Esophagus (tissue), 2 donors: ENCODE results near the gene ZFYVE28. TPM values are rescaled to one million over a fixed set of nuclear protein-coding genes. Genes with fewer than 3 reads are reported as not detected.

ENCODE experiments used
- H3K27ac ChIP-seq, 2 donors: one replicate each; pipeline ENCODE4 v1.5.1; 2013; ENCODE audit warnings: low read depth in 2 of 2, mild to moderate bottlenecking in 2 of 2, inconsistent platforms in 1 of 2, low read length in 1 of 2, moderate library complexity in 1 of 2
- H3K27me3 ChIP-seq, 2 donors: one replicate each; pipeline ENCODE4 v1.6.1; 2013; ENCODE audit warnings: low read length in 2 of 2, control low read depth in 1 of 2, mild to moderate bottlenecking in 1 of 2; ENCODE audit not compliant: insufficient read depth in 2 of 2, control insufficient read depth in 1 of 2
- H3K36me3 ChIP-seq, 2 donors: one replicate each; pipeline ENCODE4 v1.6.1; 2013; ENCODE audit warnings: low read length in 1 of 2; ENCODE audit not compliant: control insufficient read depth in 2 of 2, insufficient read depth in 2 of 2
- H3K4me1 ChIP-seq, 2 donors: one replicate each; pipeline ENCODE4 v1.6.1; 2013; ENCODE audit warnings: low read length in 1 of 2; ENCODE audit not compliant: control insufficient read depth in 2 of 2, insufficient read depth in 2 of 2
- H3K4me3 ChIP-seq, 2 donors: one replicate each; pipeline ENCODE4 v1.5.1; 2013; ENCODE audit warnings: low read length in 2 of 2, mild to moderate bottlenecking in 2 of 2, low read depth in 1 of 2, moderate library complexity in 1 of 2
- H3K9me3 ChIP-seq, 2 donors: one replicate each; pipeline ENCODE4 v1.6.1; 2013; ENCODE audit warnings: mild to moderate bottlenecking in 2 of 2, low read depth in 1 of 2, low read length in 1 of 2, moderate library complexity in 1 of 2; ENCODE audit not compliant: control insufficient read depth in 2 of 2, insufficient read depth in 1 of 2
- WGBS, 2 donors: extraction: QIAGEN DNeasy Blood & Tissue Kit; methylation state at CpG; one replicate each; pipeline ENCODE4 v1.1.7; 2013; 5-methylcytosine and 5-hydroxymethylcytosine counted together
- polyA plus RNA-seq, 2 donors: library from polyadenylated mRNA; stranded (reverse); fragments of 200-250 nt; gene quantifications; one replicate each; pipeline ENCODE4 v1.2.3, GENCODE V29; 2013
- donor health status: healthy with polysubstance abuse.
- donor health status: Bipolar disorder and iron deficiency.

Gene ZFYVE28
- polyA plus RNA-seq, 2 donors, result 5.2 to 5.4 TPM

DNA sequence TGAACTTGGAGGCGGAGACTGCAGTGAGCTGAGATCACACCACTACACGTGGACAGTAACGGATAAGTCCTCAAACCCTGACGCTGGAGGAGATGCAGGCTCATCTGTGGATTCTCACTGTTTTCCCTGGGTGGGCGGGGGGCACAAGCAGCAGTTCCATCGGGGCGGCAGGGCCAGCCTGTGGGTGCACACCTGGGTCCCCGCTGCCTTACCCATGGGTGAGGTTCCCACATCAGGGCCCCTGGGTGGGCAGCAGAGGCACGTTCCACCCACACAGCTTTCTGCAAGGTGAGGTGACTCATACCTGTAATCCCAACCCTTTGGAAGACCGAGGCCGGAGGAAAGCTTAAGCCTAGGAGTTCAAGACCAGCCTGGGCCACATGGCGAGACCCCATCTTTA is 100.0 kb downstream of the ZFYVE28 start:
- 90 to 92% methylated on average over 12 of the region's 12 CpGs for WGBS, 2 donors
- no peaks in the 10 kb centered on the region for H3K9me3 ChIP-seq

DNA sequence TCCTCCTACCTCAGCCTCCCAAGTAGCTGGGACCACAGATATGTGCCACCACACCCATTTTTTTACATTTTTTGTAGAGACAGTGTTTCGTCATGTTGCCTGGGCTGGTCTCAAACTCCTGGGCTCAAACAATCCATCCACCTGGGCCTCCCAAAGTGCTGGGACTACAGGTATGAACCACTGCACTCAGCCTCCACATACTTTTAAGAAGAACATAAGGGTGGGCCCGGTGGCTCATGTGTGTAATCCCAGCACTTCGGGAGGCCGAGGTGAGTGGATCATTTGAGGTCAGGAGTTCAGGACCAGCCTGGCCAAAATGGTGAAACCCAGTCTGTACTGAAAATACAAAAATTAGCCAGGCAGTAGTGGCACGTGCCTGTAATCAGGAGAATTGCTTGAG is 105.1 kb downstream of the ZFYVE28 start:
- Histone ChIP-seq H3K9me3 (no peaks in the 10 kb centered on the region), H3K4me1 (no peaks in the 10 kb centered on the region), H3K27ac (no peak overlapping the region), H3K36me3 (no peaks in the 10 kb centered on the region), H3K27me3 (no peaks in the 10 kb centered on the region), H3K4me3 (no peak overlapping the region)
- WGBS, 2 donors, result 82 to 84% methylated on average over 5 of the region's 5 CpGs

More for the DNA sequence above, 100.0 kb downstream of the ZFYVE28 start:
- Histone ChIP-seq H3K4me3 (no peak overlapping the region), H3K4me1 (no peaks in the 10 kb centered on the region), H3K27ac (no peak overlapping the region), H3K27me3 (no peaks in the 10 kb centered on the region), H3K36me3 (no peaks in the 10 kb centered on the region)

DNA sequence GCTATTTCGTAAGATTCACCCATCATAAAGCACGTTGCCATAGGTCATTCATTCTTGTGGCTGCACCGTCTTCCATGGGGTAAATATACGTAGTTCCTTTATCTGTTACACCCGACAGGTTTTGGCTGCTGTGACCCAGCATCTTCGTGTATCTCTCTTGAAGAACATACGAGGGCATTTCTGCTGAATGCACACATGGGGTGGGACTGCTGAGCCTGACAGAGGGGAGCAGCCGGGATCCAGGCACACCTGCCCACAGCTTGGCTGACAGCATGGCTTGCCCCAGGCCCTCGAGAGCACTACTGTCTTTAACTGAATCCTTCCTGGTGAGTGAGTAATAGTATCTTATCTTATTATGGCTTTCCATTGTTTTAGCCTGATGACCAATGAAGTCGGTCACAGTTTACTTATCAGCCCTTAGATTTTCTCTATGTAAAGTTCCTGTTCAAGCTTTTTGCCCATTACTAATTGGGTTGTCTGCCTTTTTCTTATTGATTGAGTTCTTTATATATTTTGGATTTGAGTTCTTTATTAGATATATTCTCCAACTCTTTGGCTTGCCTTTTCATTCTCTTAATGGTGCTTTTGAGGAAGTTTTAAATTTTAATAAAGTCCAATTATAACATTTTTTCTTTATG is 111.6 kb downstream of the ZFYVE28 start:
- H3K36me3 ChIP-seq, result peaks cover 0 to 5% of the 10 kb centered on the region in 2 donors

DNA sequence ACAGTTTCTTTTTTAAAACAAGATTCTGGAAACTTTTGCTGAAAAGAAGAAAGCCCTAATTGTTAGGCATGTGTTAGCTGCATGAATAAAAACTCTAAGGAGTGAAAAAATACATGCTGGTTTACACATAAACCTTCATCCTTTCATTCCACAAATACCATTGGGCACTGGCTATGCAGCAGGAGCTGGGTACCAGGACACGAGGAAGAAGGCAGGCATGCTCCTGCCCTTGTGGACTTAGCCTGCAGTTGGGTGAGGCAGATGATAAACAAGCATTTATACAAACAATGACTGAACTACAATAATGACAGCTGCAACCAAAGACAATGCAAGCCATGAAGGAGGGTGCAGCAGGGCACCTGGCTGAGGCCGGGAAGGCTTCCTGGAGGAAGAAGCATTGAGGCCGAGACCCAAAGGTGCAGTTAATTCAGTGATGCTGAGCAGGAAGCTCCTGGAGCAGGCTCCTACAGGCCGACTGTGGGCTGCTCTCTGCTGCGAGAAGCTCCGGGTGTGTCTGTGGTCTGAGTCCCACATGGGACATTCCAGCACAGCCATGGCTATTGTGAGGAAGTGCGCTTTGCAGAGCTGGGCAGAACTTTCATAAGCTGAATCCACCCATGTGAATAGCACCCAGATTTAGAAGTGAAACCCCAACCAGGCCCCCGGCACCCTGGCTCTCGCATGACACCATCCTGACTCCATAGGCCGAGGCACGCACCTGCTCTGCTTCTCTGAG is 112.5 kb downstream of the ZFYVE28 start:
- Histone ChIP-seq H3K27me3 (no peaks in the 10 kb centered on the region), H3K4me1 (peaks cover 0 to 2% of the 10 kb centered on the region in 2 donors), H3K27ac (no peak overlapping the region), H3K9me3 (peaks cover 0 to 6% of the 10 kb centered on the region in 2 donors), H3K36me3 (peaks cover 0 to 5% of the 10 kb centered on the region in 2 donors), H3K4me3 (no peak overlapping the region)
- WGBS, 2 donors, result 84 to 86% methylated on average over 11 of the region's 11 CpGs

More for the DNA sequence above, 111.6 kb downstream of the ZFYVE28 start:
- Histone ChIP-seq H3K4me1 (peaks cover 0 to under 1% of the 10 kb centered on the region in 2 donors), H3K9me3 (peaks cover 0 to 4% of the 10 kb centered on the region in 2 donors), H3K27me3 (no peaks in the 10 kb centered on the region), H3K27ac (no peak overlapping the region), H3K4me3 (no peak overlapping the region)
- 91 to 92% methylated on average over 10 of the region's 10 CpGs for WGBS, 2 donors

DNA sequence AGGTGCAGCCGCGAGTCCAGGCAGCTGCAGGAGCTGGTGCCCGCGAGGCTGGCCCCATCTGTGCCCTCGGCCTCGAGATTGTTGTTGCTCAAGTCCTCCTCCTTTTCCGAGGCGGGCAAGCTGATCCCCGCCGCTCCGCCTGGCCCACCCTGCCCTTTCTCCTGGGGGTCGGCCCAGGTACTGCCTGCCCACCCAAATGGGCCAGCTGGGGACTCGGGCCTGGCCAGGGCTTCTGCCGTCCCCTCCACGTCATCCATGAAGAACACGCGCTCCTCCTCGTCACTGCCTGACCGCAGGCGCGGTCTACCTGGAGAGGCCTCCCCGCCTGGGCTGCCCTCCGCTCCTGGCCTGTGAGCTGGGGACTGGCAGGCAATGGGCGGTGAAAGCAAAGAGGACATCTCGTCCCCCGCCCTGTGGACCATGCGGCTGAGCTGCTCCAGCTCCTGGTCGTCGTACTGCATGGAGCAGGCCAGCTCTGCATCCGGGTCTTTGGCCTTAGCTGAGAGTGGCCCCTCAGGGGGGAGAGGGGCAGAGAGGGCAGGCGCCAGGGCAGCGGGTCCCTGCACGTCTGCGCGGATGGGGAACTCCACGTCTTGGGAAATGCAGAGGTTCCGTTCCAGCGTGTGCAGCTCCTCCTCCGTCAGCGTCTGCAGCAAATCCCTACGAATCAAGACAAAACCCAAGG is 113.4 kb downstream of the ZFYVE28 start:
- Histone ChIP-seq H3K36me3 (peaks cover 0 to 5% of the 10 kb centered on the region in 2 donors), H3K9me3 (peaks cover 0 to 6% of the 10 kb centered on the region in 2 donors), H3K27ac (no peak overlapping the region), H3K27me3 (no peaks in the 10 kb centered on the region), H3K4me3 (no peak overlapping the region), H3K4me1 (peaks cover 0 to 2% of the 10 kb centered on the region in 2 donors)
- WGBS, 2 donors, result 93% methylated on average over 41 of the region's 41 CpGs

DNA sequence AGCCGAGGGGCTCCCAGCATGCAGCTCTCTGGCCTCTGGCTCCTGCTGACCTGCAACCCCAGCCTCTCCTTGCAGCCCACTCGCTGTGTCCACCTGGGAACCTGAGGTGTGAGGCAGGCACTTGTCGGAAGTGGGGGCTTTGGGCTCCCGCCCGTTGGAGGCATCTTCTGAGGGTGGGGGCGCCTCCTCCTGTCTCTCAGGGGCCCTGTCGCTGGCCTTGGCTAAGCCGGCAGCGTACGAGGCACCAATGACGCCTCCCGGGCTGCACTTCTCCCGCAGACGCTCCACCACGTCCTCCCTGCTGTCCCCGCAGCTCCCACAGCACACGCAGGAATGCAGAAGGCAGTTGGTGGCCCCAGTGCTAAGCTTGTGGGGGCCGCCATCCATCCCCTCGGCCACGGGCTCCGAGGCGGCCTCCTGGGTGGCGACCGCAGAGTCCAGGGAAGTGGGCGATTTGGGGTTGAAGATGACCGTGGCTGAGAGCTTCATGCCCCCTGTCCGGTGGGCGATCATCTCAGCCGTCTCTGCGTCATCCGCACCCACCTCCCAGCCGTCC is 114.0 kb downstream of the ZFYVE28 start:
- H3K36me3 ChIP-seq, result peaks cover 0 to 5% of the 10 kb centered on the region in 2 donors

DNA sequence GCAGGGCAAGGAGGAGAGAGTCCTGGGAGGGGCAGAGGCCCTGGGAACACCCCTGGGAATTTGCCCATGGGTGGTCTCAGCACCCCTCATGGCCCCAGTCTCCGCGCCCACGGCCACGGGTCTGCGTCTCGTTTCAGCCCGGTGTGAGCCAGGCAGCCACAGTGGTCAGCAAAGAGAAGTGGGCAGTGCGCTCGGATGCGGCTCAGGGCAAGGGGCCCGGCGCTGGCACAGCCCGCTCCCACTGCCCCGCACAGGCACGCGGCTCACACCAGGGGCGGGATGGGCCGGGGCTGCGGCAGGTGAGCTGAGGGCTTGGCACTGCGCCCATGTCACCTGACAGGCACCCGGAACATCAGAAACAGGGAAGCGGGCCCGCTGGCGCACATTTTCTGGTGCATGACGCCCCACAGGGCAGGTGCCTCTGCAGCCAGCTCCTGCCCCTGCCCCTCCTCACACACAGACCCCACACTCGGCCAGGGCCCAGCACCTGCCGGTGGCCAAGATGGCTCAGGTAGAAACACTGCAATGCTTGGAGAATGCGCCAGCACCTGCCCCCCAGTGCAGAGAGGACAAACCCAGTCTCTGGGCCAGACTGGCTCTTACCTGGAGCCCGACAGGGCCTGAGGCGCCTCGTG is 114.6 kb downstream of the ZFYVE28 start:
- Histone ChIP-seq H3K27me3 (no peaks in the 10 kb centered on the region), H3K36me3 (peaks cover 0 to 5% of the 10 kb centered on the region in 2 donors), H3K9me3 (peaks cover 0 to 6% of the 10 kb centered on the region in 2 donors), H3K4me3 (no peak overlapping the region), H3K27ac (no peak overlapping the region), H3K4me1 (peaks cover 0 to 2% of the 10 kb centered on the region in 2 donors)
- 79 to 91% methylated on average over 31 of the region's 31 CpGs for WGBS, 2 donors

More for the DNA sequence above, 114.0 kb downstream of the ZFYVE28 start:
- Histone ChIP-seq H3K27ac (no peak overlapping the region), H3K27me3 (no peaks in the 10 kb centered on the region), H3K9me3 (peaks cover 0 to 6% of the 10 kb centered on the region in 2 donors), H3K4me1 (peaks cover 0 to 2% of the 10 kb centered on the region in 2 donors), H3K4me3 (no peak overlapping the region)
- 94 to 95% methylated on average over 32 of the region's 32 CpGs for WGBS, 2 donors

DNA sequence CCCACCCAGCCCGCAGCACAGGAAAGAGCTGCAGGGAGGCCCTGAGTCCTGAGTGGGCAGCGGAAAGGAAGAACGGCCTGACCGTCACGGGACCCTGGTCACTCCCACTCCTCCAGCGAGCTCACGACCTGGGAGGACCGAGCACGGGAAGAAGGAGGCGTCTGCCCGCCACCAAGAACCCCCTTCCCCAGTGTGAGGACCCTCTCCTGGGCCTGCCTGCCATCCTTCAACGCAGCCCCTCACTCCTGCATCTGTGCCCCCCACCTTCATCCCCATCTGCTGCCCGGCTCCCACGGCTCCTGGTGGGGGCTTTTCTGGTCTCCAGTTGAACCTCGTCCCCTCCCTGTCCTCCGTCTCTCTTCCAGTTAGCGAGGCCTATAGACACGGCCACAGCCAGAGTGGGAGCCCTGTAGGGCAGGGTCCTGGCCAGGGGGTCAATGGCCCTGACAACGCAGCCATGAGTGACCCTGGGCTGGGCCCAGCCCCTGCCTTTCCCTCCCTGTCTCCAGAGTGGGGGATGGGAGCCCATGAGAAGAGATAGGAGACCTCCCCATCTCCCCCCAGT is 115.2 kb downstream of the ZFYVE28 start:
- Histone ChIP-seq H3K27ac (no peak overlapping the region), H3K27me3 (no peaks in the 10 kb centered on the region), H3K9me3 (peaks cover 0 to 6% of the 10 kb centered on the region in 2 donors), H3K4me3 (no peak overlapping the region), H3K4me1 (peaks cover 0 to 2% of the 10 kb centered on the region in 2 donors), H3K36me3 (peaks cover 0 to 5% of the 10 kb centered on the region in 2 donors)
- WGBS, 2 donors, result 95% methylated on average over 13 to 19 of the region's 19 CpGs
